Activated CD8-positive, alpha-beta memory T cell treated with anti-CD3 and anti-CD28 coated beads for 24 hours (primary cell): ENCODE data around the gene HOXB1.
"Not testable (repeated sequence)": the region's sequence is repeated elsewhere in the genome, so short reads cannot be mapped to it uniquely, and the experiment has no call there.

Experiments
- DNase-seq: peaks from one replicate; pipeline ENCODE4 v3.0.0-alpha.2; 2020

HOXB1 gene

DNA sequence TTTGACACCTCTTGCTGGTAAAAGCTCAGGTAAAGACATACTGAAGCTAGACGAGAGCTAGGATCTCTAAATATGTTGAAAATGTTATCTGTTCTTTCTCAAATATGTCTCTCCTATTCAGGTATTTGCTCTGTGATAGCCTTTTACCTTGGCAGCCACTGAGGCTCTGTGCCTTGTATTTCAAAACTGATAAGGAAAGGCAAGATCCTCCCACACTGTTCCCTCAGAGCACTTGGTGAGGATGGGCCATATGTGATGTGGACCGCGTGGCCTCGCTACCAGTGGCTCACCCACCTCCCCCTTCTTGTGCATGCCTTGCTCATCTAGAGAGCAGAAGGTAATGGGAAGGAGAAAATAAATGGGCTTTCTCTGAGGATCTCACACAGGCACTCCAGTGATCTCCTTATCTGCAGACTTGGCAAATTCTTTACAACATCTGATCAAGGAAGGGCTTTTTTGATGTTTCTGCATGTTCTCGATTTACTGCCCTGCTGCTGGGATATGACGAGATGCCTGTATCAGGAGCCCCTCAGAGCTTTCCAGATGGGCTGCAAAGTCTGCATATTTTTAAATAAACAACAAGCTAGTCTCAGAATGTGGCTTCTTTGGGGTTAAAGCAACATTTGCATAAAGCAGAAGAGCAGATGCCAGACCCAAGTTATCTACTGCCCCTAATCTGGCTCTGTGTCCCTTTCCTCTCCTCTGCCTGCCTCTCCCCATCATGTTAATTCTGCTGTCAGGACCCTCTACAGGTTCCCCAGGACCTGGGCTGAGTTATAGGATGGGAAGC is 16.9 kb downstream of the HOXB1 start:
- no peak for DNase-seq

DNA sequence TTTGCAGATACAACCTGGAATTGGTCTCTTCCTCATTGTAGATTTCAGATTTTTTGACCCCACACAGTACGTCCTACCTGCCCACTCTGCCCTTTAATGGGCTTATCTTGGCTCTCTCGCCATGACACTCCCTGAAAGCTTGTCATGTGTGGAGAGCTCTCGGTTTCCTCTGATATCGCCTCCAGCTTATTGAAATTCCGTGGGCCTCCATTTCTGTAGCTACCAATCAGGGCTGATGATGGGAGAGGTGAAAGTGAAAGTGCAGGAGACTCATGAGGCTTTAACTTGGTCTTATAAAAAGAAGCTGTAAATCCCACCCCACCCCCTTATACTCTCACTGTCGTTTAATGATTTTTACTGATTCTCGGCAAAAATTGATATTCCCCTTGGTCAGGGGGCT is 17.7 kb downstream of the HOXB1 start:
- no peak for DNase-seq

DNA sequence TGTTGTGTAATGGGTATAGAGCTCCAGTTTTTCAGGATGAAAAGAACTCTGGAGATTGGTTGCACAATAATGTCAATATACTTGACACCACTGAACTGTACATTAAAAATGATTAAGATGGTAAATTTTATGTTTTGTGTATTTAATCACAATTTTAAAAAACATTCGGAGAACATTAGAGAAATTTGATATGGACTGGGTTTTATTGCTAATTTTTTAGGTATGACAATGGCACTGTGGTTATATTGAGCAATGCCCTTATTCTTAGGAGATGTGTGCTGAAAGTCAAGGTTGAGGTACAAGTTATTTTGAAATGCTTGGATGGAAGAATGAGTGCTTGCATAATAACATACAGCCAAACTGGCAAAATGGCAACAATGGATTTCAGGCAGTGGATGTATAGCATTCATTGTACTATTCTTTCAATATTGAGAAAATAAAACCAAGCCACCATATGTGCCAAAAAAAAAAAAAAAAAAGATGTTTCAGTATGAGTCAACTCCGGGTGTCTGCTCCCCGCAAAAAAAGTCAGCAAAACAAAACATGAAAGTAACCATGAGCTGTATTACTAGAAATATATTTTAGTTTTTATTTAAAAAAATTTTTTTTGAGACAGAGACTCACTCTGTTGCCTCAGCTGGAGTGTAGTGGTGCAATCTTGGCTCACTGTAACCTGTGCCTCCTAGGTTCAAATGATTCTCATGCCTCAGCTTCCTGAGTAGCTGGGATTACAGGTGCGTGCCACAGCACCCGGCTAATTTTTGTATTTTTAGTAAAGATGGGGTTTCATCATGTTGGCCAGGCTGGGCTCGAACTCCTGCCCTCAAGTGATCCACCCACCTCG is 19.8 kb downstream of the HOXB1 start:
- DNase-seq: peak; percentile 62

DNA sequence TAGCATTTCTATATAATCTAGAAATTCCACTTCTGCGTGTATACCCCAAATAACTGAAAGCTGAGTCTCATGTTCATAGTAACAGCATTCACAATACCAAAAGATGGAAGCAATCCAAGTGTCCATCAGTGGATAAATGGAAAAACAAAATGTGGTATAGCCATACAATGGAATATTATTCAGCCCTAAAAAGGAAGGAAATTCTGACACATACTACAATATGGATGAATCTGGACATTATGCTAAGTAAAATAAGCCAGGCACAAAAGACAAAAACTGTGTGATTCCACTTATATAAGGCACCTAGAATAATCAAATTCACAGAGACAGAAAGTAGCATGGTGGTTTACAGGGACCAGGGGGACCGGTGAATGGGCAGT is 20.4 kb downstream of the HOXB1 start:
- no peak for DNase-seq

DNA sequence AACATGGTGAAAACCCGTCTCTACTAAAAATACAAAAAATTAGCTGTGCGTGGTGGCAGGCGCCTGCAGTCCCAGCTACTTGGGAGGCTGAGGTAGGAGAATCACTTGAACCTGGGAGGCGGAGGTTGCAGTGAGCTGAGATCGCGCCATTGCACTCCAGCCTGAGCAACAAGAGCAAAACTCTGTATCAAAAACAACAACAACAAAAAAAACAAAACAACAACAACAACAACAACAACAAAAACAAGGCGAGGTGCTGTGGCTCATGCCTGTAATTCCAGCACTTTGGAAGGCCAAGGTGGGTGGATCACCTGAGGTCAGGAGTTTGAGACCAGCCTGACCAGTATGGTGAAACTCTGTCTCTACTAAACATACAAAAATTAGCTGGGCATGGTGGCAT is 21.1 kb downstream of the HOXB1 start:
- DNase-seq: not testable (repeated sequence)

DNA sequence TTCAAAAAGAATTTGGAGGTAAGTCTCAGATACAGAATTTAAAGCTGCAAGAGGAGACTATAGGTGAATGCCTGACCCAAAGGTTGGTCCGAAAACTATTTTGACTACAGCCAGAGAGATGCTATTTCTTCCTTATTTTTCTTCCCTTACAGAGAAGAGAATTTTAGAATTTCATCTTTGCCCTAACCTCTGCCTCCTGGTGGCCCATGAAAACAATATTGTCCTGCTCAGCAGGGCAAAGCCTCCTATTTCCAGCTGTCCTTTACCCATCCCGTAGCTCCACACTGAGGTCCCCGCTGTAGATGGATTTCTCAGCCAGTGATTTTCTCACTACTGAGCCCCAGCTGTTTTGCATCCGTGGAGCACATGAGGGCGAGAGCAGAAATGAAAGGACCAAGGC is 24.6 kb downstream of the HOXB1 start:
- DNase-seq: no peak

GRCh38 chr17:48505788-48506187 is 25.0 kb downstream of the HOXB1 start:
- no peak for DNase-seq

- no peak for DNase-seq
Measured at GRCh38 chr17:48504953-48505352, 25.9 kb downstream of the HOXB1 start.

DNA sequence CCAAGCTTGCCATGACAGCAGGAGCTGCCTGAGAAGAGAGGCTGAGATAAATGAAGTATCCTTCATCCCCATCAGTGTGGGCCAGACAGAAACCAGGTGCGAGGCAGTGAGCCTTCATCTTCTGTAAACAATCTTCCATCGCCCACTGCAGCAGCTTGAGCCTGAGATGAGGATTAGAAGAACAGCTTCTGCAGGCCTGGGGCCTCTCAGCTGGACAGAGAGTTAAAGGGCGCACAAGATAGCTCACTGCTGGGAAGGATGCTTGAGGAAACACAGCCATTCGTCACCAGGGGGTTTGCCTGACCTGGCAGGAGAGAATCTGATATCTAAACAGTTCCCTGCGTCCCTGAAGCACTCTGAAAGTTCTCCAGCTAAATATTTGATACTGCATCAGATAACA is 27.1 kb downstream of the HOXB1 start:
- DNase-seq: no peak

DNA sequence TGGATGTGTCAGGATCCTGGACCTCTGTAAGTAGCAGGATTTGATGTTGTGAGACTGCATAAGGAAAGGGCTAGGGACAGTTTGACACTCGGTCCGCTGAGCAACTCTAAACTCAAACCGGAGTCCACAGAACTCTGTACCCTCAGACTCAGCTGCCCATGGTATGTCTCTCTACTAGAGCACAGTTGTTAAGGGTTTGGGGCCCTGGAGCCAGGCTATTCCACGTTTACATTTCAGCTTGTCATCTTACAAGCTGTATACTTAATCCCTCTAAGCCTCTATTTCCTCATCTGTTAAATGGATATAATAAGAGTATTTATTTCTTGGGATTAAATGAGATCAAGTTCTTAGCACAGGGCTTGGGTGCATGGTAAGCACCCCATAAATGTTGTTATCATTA is 27.9 kb downstream of the HOXB1 start:
- no peak for DNase-seq

- DNase-seq: no peak
Measured at GRCh38 chr17:48502312-48502711, 28.5 kb downstream of the HOXB1 start.

DNA sequence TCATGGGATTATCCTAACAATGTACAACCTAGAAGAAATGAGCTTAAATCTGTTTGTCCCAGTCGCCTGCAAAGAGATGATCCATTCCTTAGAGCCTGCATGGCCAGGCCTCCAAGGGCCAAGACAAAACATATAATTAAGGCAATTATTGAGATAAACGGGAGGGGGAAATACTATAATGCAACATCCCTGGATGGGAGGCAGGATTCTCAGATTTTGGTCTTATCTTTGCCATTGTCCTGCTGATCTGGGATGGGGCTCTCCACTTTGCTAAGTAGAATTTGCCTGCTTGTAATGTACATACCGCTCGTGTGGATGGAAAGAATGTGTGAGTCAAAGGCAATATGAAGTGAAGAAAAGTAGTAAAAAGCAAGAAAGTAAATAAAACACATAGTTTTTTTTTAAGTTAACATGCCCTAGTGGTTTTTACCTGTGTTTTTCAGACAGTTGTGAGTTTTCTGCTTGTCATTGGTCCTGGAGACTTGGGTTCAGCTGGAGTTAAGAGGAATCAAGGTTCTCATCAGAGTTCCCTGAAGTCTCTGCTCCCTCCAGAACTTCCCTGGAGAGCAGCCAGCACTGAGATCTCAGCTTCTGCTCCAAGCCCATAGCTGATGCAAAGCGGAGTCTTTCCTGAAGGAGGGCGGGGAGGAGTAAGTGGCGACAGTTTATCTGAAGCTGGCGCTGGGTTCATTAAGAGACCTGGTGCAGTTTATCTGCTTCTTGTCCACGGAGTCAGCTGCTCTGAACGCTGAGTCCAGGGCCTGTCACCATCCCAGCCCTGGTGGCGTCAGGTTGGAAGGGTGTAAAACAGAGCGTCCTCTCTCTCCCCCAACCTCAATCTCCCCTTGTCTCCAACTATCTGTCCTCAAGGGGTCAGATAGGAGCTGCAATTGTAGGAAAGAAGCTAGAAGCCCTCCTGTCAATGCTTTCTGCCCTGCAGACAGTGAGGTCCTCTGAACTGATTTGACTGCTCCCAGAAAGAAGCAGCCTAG is 30.1 kb downstream of the HOXB1 start:
- DNase-seq: no peak

- no peak for DNase-seq
Measured at GRCh38 chr17:48499735-48500434, 30.9 kb downstream of the HOXB1 start.

- DNase-seq: no peak
Measured at GRCh38 chr17:48499248-48499647, 31.6 kb downstream of the HOXB1 start.

DNA sequence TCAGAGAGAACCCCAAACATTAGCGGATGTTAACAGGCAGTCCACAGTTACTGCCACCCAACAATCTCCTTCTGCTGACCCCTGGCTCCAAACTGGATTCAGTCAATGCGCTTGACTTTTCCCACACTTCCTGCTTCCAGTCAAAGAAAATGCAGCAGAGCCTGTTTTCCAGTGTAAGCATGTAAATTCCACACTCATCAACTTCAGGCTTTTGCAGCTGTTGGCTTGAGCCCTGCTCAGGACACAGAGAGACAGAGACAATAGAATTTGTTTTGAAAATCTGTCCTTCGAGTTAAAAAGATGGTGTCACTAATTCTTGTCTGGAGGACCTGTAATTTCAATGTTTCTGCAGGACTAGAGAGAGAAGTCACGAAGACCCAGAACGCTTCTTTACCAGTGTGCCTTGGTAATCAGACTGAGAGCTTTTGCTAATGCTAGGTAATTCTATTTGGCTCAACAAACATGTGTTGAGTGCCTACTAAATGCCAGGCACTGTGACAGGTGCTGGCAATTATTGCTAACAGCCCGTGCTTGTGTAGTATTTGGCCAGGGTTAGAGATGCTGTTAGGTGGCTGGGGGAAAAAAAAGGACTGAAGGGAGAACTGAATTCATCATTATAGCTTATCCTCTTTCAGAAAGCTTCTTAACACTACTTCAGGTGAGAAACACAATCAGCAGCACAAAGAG is 32.5 kb downstream of the HOXB1 start:
- no peak for DNase-seq

DNA sequence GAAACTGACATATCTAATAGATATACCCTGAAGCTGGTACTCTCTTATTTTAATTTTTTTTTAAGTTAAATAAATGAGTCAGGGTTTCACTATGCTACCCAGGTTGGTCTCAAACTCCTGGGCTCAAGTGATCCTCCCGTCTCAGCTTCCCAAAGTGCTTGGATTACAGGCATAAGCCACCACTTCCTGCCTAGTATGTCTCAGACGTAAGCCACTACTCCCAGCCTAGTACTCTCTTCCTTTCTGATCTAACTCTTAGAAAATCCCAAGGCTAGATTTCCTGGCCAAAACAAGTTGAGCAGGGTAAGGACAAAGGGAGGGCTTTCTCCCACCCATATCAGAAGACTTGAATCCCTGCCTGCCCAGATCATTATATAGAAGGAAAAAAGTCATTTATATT is 33.7 kb downstream of the HOXB1 start:
- no peak for DNase-seq

- no peak for DNase-seq
Measured at GRCh38 chr17:48494335-48494734, 36.5 kb downstream of the HOXB1 start.

DNA sequence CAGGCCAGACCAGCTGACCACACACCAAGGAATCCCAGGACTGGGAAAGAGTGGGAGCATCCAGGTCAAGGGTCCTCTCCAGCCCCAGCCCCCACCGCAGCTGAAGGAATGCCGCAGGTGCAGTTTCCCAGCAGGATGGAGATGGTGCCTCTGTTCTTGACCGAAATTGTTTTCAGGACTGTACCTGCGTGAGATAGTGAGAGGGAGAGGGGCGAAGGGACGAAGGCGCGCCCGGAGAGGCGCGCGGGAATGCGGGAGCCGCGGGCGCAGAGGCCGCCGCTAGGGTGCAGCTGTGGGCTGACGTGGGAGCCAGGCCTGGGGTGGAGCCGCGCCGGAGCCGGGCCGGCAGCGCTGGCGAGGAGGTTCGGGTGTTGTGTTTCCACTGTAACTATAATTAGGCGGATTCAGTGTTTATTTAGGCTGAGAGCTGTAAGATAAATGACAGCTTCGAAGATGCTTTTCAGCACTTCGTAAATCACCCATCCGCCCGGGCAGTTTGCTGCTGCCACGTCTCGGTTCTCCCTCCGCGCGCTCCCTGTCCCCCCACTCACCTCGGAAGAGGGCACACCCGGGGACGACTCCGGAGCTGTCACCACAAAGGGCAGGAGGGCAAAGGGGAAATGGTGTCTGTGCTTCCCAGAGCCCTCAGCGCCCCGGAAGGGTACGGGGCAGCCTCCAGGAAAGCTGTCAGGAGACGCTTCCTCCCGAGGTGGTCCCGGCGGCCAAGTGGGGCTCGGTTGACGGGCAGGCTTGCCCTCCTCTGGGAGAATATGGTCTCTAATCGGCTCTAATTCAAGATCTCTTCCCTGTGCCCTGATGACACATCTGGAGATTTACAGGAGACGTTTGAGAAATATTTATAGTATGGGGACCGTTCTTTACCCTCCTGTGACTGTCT is 38.2 kb downstream of the HOXB1 start:
- DNase-seq: peak; percentile 85

GRCh38 chr17:48491527-48492273 is 39.1 kb downstream of the HOXB1 start:
- DNase-seq: no peak

- DNase-seq: no peak
Measured at GRCh38 chr17:48490451-48490892, 40.3 kb downstream of the HOXB1 start.
